Breast epithelium (tissue), 3 donors: ENCODE measurements around the gene GDPD5.

Experiments used
- CTCF ChIP-seq, 3 donors: fragments of 450-650 bp; IDR thresholded peaks; one replicate each; pipeline ENCODE4 v1.5.1; 2016 to 2017; ENCODE audit warnings: antibody characterized with exemption in 3 of 3, mild to moderate bottlenecking in 3 of 3, moderate library complexity in 3 of 3
- POLR2A ChIP-seq: fragments of 450-650 bp; IDR thresholded peaks from one replicate; pipeline ENCODE4 v1.6.1; 2016; ENCODE audit warnings: antibody characterized with exemption, mild to moderate bottlenecking, moderate library complexity

- TF ChIP-seq CTCF (IDR thresholded peaks at IDR 0.05) (no peak), POLR2A (no peak)
These were observed 40.0 kb downstream of the GDPD5 start for GRCh38 chr11:75485742-75486141.
